ENCODE results near the gene KRTAP4-8. TPM values are rescaled to one million over a fixed set of nuclear protein-coding genes. Genes with fewer than 3 reads are reported as not detected.
"Not testable (repeated sequence)": the region's sequence is repeated elsewhere in the genome, so short reads cannot be mapped to it uniquely, and the experiment has no call there.

KRTAP4-8 gene
- total RNA-seq, 2 experiments from 2014 or later = not detected

DNA sequence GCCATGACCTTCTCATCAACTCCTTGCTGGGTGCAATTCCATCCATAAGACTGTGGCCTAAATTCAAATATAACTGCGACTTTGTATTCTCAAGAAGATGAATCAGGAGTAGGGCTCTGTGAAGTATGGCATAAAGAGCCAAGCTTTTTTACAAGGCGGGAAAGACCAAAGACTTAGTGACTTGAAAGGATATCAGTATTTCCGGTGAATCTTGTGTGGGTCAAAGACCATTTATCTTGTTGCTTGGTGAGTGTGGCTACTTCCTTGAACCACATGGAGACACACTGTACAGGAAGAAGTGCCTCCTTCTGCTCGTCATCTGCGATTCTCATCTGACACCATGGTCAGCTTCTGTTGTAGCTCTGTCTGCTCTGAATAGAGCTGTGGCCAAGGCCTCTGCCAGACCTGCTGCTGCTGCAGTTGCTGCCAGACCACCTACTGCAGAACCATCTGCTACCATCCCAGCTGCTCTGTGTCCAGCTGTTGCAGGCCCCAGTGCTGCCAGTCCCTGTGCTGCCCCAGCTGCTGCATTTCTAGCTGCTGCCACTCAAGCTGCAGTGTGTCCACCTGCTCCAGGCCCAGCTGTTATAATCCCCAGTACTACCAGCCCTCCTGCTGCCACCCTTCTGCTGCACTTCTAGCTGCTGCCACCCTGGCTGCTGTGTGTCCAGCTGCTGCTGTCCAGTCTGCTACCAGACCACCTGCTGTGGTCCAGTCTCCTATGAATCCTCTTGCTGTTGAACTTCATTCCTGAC is 26.2 kb downstream of the KRTAP4-8 start:
- Mint-ChIP-seq H3K27me3 (peaks cover 11% of the 10 kb centered on the region), H3K4me3 (no peak overlapping the region), H3K9me3 (no peaks in the 10 kb centered on the region), H3K36me3 (no peaks in the 10 kb centered on the region), H3K4me1 (ENCODE audit: low read depth) (no peaks in the 10 kb centered on the region), H3K27ac (no peak overlapping the region)
- intact Hi-C loops (cut with micrococcal nuclease) = no loop called here
- ChIA-PET POLR2A (no interaction called here), CTCF (no interaction called here)
- no peak for DNase-seq

DNA sequence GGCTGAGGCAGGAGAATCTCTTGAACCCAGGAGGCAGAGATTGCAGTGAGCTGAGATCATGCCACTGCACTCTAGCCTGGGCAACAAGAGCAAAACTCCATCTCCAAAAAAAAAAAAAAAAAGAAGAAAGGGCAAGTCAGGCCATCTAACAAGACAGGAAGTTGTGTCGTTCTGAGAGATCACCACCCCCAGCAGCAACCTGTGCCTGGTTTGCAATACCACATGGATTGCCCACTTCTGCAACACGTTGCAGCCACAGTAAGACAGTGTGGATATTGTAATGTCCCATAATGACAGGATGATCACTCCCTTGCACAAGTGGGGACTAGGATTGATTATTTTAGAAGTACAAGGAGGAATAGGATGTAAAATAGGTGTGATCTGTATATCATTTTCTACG is 28.9 kb downstream of the KRTAP4-8 start:
- H3K4me3 Mint-ChIP-seq = no peak overlapping the region
- intact Hi-C loops (cut with micrococcal nuclease) = no loop called here
- CTCF ChIA-PET = no interaction called here
- H3K9me3 Mint-ChIP-seq = no peaks in the 10 kb centered on the region
- peaks cover 4% of the 10 kb centered on the region for H3K27me3 Mint-ChIP-seq
- H3K36me3 Mint-ChIP-seq = no peaks in the 10 kb centered on the region
- POLR2A ChIA-PET = no interaction called here
- DNase-seq = no peak
- H3K27ac Mint-ChIP-seq = no peak overlapping the region
- H3K4me1 Mint-ChIP-seq (ENCODE audit: low read depth) = no peaks in the 10 kb centered on the region

- H3K4me1 Mint-ChIP-seq (ENCODE audit: low read depth) = no peaks in the 10 kb centered on the region
- H3K36me3 Mint-ChIP-seq = no peaks in the 10 kb centered on the region
- POLR2A ChIA-PET = no interaction called here
- intact Hi-C loops (cut with micrococcal nuclease) = no loop called here
- no peaks in the 10 kb centered on the region for H3K27me3 Mint-ChIP-seq
- no peak overlapping the region for H3K4me3 Mint-ChIP-seq
- no peak for DNase-seq
- H3K9me3 Mint-ChIP-seq = no peaks in the 10 kb centered on the region
- CTCF ChIA-PET = no interaction called here
- no peak overlapping the region for H3K27ac Mint-ChIP-seq
Observed at GRCh38 chr17:41067281-41067680, 30.7 kb downstream of the KRTAP4-8 start.

GRCh38 chr17:41065829-41066624 is 31.9 kb downstream of the KRTAP4-8 start, which contains the start of gene KRTAP2-4:
Gene KRTAP2-4, minus strand, starts transcription at chr17:41065879. Its CDS starts 34 bp downstream, at chr17:41065845.
- H3K27ac Mint-ChIP-seq = no peak within 1 kb of the TSS
- DNase-seq = no peak
- no peaks in the 10 kb centered on the region for H3K9me3 Mint-ChIP-seq
- ChIA-PET CTCF (no interaction called here), POLR2A (no interaction called here)
- H3K27me3 Mint-ChIP-seq = peaks cover 2% of the 10 kb centered on the region
- H3K36me3 Mint-ChIP-seq = no peaks in the 10 kb centered on the region
- H3K4me3 Mint-ChIP-seq = no peak within 1 kb of the TSS
- intact Hi-C loops (cut with micrococcal nuclease) = no loop called here
- H3K4me1 Mint-ChIP-seq (ENCODE audit: low read depth) = no peaks in the 10 kb centered on the region

DNA sequence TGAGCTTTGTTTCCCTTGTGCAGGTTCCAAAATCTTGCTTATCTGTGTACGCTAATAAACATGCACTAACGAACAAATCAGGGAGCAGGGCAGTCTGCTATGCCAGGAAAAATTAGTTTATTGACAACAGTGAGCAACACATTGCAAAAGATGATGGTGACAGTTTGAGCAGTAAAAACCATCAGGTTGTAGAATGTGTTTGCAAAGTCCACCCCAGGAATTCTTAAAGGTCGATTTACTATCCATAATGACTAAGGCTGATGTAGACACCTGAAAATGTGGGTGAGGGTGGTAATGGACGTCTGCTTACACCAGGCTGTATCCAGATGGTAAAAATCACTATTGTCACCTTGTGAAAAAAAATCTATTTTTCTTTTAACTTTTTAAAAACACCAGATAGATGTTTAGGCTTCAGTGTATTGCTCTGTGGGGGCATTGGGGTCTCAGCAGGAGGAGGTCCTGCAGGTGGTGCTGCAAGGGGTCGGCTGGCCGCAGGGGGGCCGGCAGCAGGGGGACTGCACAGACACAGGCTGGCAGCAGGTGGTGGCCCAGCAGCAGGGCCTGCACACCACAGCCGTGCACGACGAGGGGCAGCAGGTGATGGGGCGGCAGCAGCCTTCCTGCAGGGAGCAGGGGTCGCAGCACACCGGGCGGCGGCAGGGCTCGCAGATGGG is 32.8 kb downstream of the KRTAP4-8 start:
- H3K36me3 Mint-ChIP-seq; H3K27me3 Mint-ChIP-seq; DNase-seq; H3K9me3 Mint-ChIP-seq; POLR2A ChIA-PET; CTCF ChIA-PET; intact Hi-C loops (cut with micrococcal nuclease); H3K4me3 Mint-ChIP-seq; H3K27ac Mint-ChIP-seq; H3K4me1 Mint-ChIP-seq (ENCODE audit: low read depth): not testable (repeated sequence)

- H3K4me3 Mint-ChIP-seq = no peak overlapping the region
- CTCF ChIA-PET = interaction anchor here (0.7 kb wide), 1 partner anchor 304 kb away, joined by 3 read pairs; no protein-coding TSS in a partner anchor
- POLR2A ChIA-PET = no interaction called here
- no peaks in the 10 kb centered on the region for H3K36me3 Mint-ChIP-seq
- intact Hi-C loops (cut with micrococcal nuclease) = no loop called here
- no peak overlapping the region for H3K27ac Mint-ChIP-seq
- no peaks in the 10 kb centered on the region for H3K9me3 Mint-ChIP-seq
- no peaks in the 10 kb centered on the region for H3K4me1 Mint-ChIP-seq (ENCODE audit: low read depth)
- no peak for DNase-seq
- H3K27me3 Mint-ChIP-seq = peaks cover 13% of the 10 kb centered on the region
Observed at GRCh38 chr17:41064301-41064700, 33.6 kb downstream of the KRTAP4-8 start.

DNA sequence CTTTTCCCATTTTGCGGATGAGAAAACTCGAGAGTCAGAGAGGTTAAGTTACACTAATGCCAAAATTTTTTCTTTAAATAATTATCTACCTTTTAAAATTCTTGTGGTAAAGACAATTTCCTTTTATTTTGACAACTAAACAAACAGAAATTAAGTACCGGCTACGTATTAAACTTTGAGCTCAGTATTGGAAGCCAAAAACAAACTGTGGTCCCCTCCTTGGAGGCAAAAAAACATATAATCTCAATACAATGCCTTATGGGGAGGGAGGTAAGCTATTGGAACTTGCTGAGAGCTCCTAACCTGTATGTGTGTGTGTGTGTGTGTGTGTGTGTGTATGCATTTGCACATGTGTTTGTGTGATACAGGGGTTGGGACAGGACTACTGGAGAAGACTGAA is 34.5 kb downstream of the KRTAP4-8 start:
- H3K27me3 Mint-ChIP-seq = peaks cover 17% of the 10 kb centered on the region
- POLR2A ChIA-PET = no interaction called here

GRCh38 chr17:41061964-41062363 is 36.0 kb downstream of the KRTAP4-8 start:
- no peak for DNase-seq
- intact Hi-C loops (cut with micrococcal nuclease) = no loop called here
- Mint-ChIP-seq H3K4me1 (ENCODE audit: low read depth) (no peaks in the 10 kb centered on the region), H3K36me3 (no peaks in the 10 kb centered on the region), H3K9me3 (peaks cover 4% of the 10 kb centered on the region), H3K27me3 (peaks cover 23% of the 10 kb centered on the region), H3K27ac (no peak overlapping the region), H3K4me3 (no peak overlapping the region)
- ChIA-PET POLR2A (no interaction called here), CTCF (no interaction called here)

More for the DNA sequence above, 34.5 kb downstream of the KRTAP4-8 start:
- DNase-seq = no peak
- intact Hi-C loops (cut with micrococcal nuclease) = no loop called here
- H3K27ac Mint-ChIP-seq = no peak overlapping the region
- CTCF ChIA-PET = no interaction called here
- H3K36me3 Mint-ChIP-seq = no peaks in the 10 kb centered on the region
- no peaks in the 10 kb centered on the region for H3K9me3 Mint-ChIP-seq
- no peaks in the 10 kb centered on the region for H3K4me1 Mint-ChIP-seq (ENCODE audit: low read depth)
- H3K4me3 Mint-ChIP-seq = no peak overlapping the region

DNA sequence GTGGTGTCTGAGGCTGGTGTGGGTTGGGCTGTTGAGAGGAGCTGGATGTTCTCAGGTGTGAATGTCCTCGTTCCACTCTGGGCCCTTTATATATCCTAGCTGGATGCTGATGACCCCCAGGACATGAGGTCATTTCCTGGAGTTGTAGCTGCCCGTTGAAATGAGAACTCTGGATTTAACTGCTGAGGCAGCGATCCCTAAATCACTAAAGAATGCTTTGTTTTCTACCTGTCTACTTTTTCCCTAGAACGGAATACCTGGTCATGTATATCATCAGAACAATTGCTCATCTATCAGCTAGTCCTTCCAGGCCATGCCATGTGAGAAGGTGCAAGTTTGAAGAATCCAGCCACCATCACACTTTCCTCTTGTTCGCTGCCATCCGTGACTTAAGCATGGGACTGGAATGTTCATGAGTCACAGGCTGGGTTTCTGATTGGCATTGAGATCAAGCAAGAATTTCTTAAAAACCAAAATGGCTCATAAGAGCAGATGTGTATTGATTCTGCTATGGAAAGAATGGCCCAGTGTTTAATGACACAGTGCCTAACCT is 37.8 kb downstream of the KRTAP4-8 start, which contains the start of gene KRTAP2-3:
TSS of gene KRTAP2-3 (minus strand) at position 63 of the 553 bp plus-strand sequence. CDS start 64 bp downstream, outside the sequence.
- ChIA-PET POLR2A (no interaction called here), CTCF (no interaction called here)
- Mint-ChIP-seq H3K9me3 (peaks cover 4% of the 10 kb centered on the region), H3K36me3 (no peaks in the 10 kb centered on the region), H3K4me3 (no peak within 1 kb of the TSS), H3K4me1 (ENCODE audit: low read depth) (no peaks in the 10 kb centered on the region), H3K27me3 (peaks cover 24% of the 10 kb centered on the region), H3K27ac (no peak within 1 kb of the TSS)
- no peak for DNase-seq
- intact Hi-C loops (cut with micrococcal nuclease) = no loop called here

DNA sequence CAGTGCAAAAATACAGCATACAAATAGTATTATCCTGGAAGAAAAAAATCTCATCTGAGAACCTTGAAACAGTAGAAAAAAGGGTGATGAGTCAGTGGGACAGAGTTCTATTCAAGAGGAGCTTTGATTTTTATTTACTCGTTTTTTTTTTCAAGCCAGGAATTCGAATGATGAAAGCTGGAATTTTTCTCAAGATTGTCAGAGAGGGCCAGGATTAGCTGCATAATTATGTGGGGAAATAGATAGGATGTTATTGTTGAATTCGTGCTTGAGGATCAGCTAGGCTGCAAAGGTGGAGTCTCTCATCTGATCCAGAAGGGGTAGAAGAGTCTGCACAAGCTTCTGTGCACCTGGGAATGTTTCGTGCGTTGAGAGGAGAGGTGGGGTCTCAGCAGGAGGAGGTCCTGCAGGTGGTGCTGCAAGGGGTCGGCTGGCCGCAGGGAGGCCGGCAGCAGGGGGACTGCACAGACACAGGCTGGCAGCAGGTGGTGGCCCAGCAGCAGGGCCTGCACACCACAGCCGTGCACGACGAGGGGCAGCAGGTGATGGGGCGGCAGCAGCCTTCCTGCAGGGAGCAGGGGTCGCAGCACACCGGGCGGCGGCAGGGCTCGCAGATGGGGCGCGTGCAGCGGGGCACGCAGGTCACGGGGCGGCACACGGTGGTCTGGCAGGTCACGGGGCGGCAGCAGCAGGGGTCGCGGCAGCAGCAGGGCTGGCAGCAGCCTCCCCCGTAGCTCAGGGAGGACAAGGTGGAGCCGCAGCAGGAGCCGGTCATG is 38.5 kb downstream of the KRTAP4-8 start:
- H3K4me1 Mint-ChIP-seq (ENCODE audit: low read depth); POLR2A ChIA-PET; H3K9me3 Mint-ChIP-seq; H3K27ac Mint-ChIP-seq; intact Hi-C loops (cut with micrococcal nuclease); H3K4me3 Mint-ChIP-seq; DNase-seq; H3K36me3 Mint-ChIP-seq: not testable (repeated sequence)
- CTCF ChIA-PET = interaction anchor here (1.4 kb wide), 1 partner anchor 589 kb away, joined by 3 read pairs; no protein-coding TSS in a partner anchor
- peaks cover 25% of the 10 kb centered on the region for H3K27me3 Mint-ChIP-seq

DNA sequence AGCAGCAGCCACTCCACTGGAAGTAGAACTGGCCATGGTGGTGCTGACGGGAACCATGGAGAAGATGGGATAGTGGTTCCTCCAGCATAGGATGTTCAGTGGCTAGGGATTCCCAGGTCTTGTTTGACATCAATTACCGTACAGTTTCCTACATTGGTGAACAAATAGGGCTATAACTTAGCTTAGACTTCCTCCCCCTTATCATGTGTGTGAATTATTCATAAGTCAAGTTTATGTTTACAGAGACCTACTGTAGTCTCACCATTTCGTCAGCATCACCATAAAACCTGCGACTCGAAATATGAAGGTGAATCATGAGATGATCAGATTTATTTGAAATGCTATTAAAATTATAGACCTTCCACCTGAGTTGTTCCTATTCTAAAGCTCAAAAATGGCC is 39.2 kb downstream of the KRTAP4-8 start:
- intact Hi-C loops (cut with micrococcal nuclease) = no loop called here
- Mint-ChIP-seq H3K4me1 (ENCODE audit: low read depth) (no peaks in the 10 kb centered on the region), H3K36me3 (no peaks in the 10 kb centered on the region), H3K27me3 (peaks cover 25% of the 10 kb centered on the region), H3K4me3 (no peak overlapping the region), H3K9me3 (peaks cover 4% of the 10 kb centered on the region), H3K27ac (no peak overlapping the region)
- CTCF ChIA-PET = interaction anchor here (1.4 kb wide), 1 partner anchor 590 kb away, joined by 3 read pairs; no protein-coding TSS in a partner anchor
- POLR2A ChIA-PET = no interaction called here
- DNase-seq = no peak
